ENCODE data around the gene MR1.
"Not testable (repeated sequence)": the region's sequence is repeated elsewhere in the genome, so short reads cannot be mapped to it uniquely, and the experiment has no call there.

MR1 gene

GRCh38 chr1:181028615-181029014 lies 5.2 kb upstream of the MR1 start:
- no peak for TF ChIP-seq CTCF (conservative IDR thresholded peaks at IDR 0.05; ENCODE audit: low read depth, low read length)
- no peak for DNase-seq (ENCODE audit: low read depth)

GRCh38 chr1:181032535-181032934 lies 1.2 kb upstream of the MR1 start:
- DNase-seq (ENCODE audit: low read depth), result no peak
- no peak for TF ChIP-seq CTCF (conservative IDR thresholded peaks at IDR 0.05; ENCODE audit: low read depth, low read length)
- no peak overlapping the region for H3K4me3 ChIP-seq (ENCODE audit: low read depth, low read length)

More at GRCh38 chr1:181028615-181029014, 5.2 kb upstream of the MR1 start:
- H3K4me3 ChIP-seq (ENCODE audit: low read depth, low read length), result no peak overlapping the region

- no peak for TF ChIP-seq CTCF (conservative IDR thresholded peaks at IDR 0.05; ENCODE audit: low read depth, low read length)
- peak; percentile 61 for DNase-seq (ENCODE audit: low read depth)
- peak overlapping the region; percentile 55 for H3K4me3 ChIP-seq (ENCODE audit: low read depth, low read length)
Measured at GRCh38 chr1:181033128-181033798, 520 bp upstream of the MR1 start.

- not testable (repeated sequence) for DNase-seq (ENCODE audit: low read depth); H3K4me3 ChIP-seq (ENCODE audit: low read depth, low read length)
Measured at GRCh38 chr1:181035210-181035609, 1.4 kb downstream of the MR1 start.

GRCh38 chr1:181036107-181036836 lies 2.5 kb downstream of the MR1 start:
- no peak for TF ChIP-seq CTCF (conservative IDR thresholded peaks at IDR 0.05; ENCODE audit: low read depth, low read length)
- no peak for DNase-seq (ENCODE audit: low read depth)
- no peak overlapping the region for H3K4me3 ChIP-seq (ENCODE audit: low read depth, low read length)

GRCh38 chr1:181037386-181037785 lies 3.6 kb downstream of the MR1 start:
- no peak for DNase-seq (ENCODE audit: low read depth)
- no peak for TF ChIP-seq CTCF (conservative IDR thresholded peaks at IDR 0.05; ENCODE audit: low read depth, low read length)
- H3K4me3 ChIP-seq (ENCODE audit: low read depth, low read length), result no peak overlapping the region

GRCh38 chr1:181038399-181038873 lies 4.7 kb downstream of the MR1 start:
- peak; percentile 89 for TF ChIP-seq CTCF (conservative IDR thresholded peaks at IDR 0.05; ENCODE audit: low read depth, low read length)
- peak; percentile 78 for DNase-seq (ENCODE audit: low read depth)
- no peak overlapping the region for H3K4me3 ChIP-seq (ENCODE audit: low read depth, low read length)

All from choroid plexus epithelial cell (primary cell).